Esophagus squamous epithelium (tissue), 4 donors: ENCODE results near the gene NFIC.

ENCODE experiments used
- POLR2A ChIP-seq, 4 donors: fragments of 450-650 bp; IDR thresholded peaks; one replicate each; pipeline ENCODE4 v1.6.1; 2017; ENCODE audit warnings: antibody characterized with exemption in 4 of 4, mild to moderate bottlenecking in 4 of 4, moderate library complexity in 3 of 4
- TF ChIP-seq, protein P1 (sequence below), 6 experiments: fragments of 450-650 bp in 4 of 6; fragments of 200-600 bp in 2 of 6; sonication (generic) in 2 of 6; IDR thresholded peaks; one replicate each; pipeline ENCODE4 v1.5.1; 2016 to 2019; ENCODE audit warnings: antibody characterized with exemption in 6 of 6, mild to moderate bottlenecking in 4 of 6, moderate library complexity in 4 of 6

DNA sequence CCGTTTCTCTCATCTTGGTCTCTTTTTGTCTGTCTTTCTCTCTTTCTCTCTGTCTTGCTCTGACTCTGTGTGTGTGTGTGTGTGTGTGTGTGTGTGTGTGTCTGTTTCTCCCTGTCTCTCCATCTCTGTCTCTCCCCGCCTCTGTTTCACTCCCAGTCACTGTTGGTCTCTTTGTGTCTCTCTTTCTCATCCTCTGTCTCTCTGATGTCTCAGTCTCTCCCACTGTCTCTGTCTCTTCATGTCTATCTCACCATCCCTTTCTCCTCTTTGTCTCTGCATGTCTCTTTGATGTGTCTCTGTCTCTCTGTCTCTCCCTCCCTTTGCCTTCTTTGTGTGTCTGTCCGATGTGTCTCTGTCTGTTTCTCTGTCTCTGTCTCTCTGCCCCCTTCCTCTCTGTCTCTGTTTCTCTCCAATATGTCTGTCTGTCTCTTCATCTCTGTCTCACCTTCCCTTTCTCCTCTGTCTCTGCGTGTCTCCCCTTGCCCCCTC is 2.5 kb downstream of the NFIC start:
- TF ChIP-seq, protein P1, sequence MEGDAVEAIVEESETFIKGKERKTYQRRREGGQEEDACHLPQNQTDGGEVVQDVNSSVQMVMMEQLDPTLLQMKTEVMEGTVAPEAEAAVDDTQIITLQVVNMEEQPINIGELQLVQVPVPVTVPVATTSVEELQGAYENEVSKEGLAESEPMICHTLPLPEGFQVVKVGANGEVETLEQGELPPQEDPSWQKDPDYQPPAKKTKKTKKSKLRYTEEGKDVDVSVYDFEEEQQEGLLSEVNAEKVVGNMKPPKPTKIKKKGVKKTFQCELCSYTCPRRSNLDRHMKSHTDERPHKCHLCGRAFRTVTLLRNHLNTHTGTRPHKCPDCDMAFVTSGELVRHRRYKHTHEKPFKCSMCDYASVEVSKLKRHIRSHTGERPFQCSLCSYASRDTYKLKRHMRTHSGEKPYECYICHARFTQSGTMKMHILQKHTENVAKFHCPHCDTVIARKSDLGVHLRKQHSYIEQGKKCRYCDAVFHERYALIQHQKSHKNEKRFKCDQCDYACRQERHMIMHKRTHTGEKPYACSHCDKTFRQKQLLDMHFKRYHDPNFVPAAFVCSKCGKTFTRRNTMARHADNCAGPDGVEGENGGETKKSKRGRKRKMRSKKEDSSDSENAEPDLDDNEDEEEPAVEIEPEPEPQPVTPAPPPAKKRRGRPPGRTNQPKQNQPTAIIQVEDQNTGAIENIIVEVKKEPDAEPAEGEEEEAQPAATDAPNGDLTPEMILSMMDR (IDR thresholded peaks at IDR 0.05): no peak
- no peak for TF ChIP-seq POLR2A (IDR thresholded peaks at IDR 0.05)
